HG03432 (cell line): Measurements from ENCODE around the gene FOXI1.

Experiments
- ATAC-seq: cut with Tn5 transposase; IDR thresholded peaks from one replicate; pipeline ENCODE4 v1.9.1; 2021; ENCODE audit warnings: mild to moderate bottlenecking, moderate library complexity; ENCODE audit not compliant: unreplicated experiment

Gene FOXI1

GRCh38 chr5:170105642-170106611 is at the start of gene FOXI1:
FOXI1 (plus strand) TSS chr5:170105897; CDS start chr5:170105958, 61 bp downstream.
- no peak for ATAC-seq

- ATAC-seq, result no peak
These were observed 49.0 kb upstream of the FOXI1 start for GRCh38 chr5:170056561-170057267.

GRCh38 chr5:170057311-170057710 is 48.4 kb upstream of the FOXI1 start:
- ATAC-seq, result no peak

- no peak for ATAC-seq
These were observed 46.5 kb upstream of the FOXI1 start for GRCh38 chr5:170059221-170059620.

- peak; percentile 49 for ATAC-seq
These were observed 38.5 kb upstream of the FOXI1 start for GRCh38 chr5:170067152-170067551.

- ATAC-seq, result no peak
These were observed 38.0 kb upstream of the FOXI1 start for GRCh38 chr5:170067574-170068170.

GRCh38 chr5:170069512-170069911 is 36.2 kb upstream of the FOXI1 start:
- no peak for ATAC-seq

- no peak for ATAC-seq
These were observed 34.9 kb upstream of the FOXI1 start for GRCh38 chr5:170070556-170071412.

GRCh38 chr5:170071748-170072147 is 33.9 kb upstream of the FOXI1 start:
- no peak for ATAC-seq

- ATAC-seq, result no peak
These were observed 30.0 kb upstream of the FOXI1 start for GRCh38 chr5:170075696-170076095.

GRCh38 chr5:170076211-170076610 is 29.5 kb upstream of the FOXI1 start:
- ATAC-seq, result no peak

GRCh38 chr5:170076739-170077138 is 29.0 kb upstream of the FOXI1 start:
- no peak for ATAC-seq

GRCh38 chr5:170077526-170077925 is 28.2 kb upstream of the FOXI1 start:
- no peak for ATAC-seq

- no peak for ATAC-seq
These were observed 27.2 kb upstream of the FOXI1 start for GRCh38 chr5:170078458-170078857.

GRCh38 chr5:170078931-170079330 is 26.8 kb upstream of the FOXI1 start:
- ATAC-seq, result no peak

- ATAC-seq, result no peak
These were observed 25.5 kb upstream of the FOXI1 start for GRCh38 chr5:170080217-170080616.

- no peak for ATAC-seq
These were observed 24.8 kb upstream of the FOXI1 start for GRCh38 chr5:170080786-170081445.

GRCh38 chr5:170081616-170082015 is 24.1 kb upstream of the FOXI1 start:
- no peak for ATAC-seq

- no peak for ATAC-seq
These were observed 23.0 kb upstream of the FOXI1 start for GRCh38 chr5:170082701-170083100.

GRCh38 chr5:170087168-170087817 is 18.4 kb upstream of the FOXI1 start:
- no peak for ATAC-seq
